Thoracic aorta (tissue), 2 donors: ENCODE data around the gene TET2. TPM values are rescaled to one million over a fixed set of nuclear protein-coding genes. Genes with fewer than 3 reads are reported as not detected.

Experiments
- ATAC-seq: fragments of 150-250 bp; one replicate; pipeline ENCODE4 v1.8.0; 2017; ENCODE audit warnings: low read depth; ENCODE audit not compliant: insufficient number of reproducible peaks, low FRiP score
- DNase-seq: peaks from one replicate; pipeline ENCODE4 v3.0.0-alpha.2; 2020; ENCODE audit warnings: low spot score
- H3K27ac ChIP-seq, 2 donors: fragments of 200-600 bp; sonication (generic); 1 replicate in 1 of 2; 2 replicates in 1 of 2; pipeline ENCODE4 v1.5.1; 2016; ENCODE audit warnings: mild to moderate bottlenecking in 2 of 2, moderate library complexity in 2 of 2
- H3K27me3 ChIP-seq: fragments of 200-600 bp; sonication (generic); replicated peaks from 2 replicates; pipeline ENCODE4 v1.6.0; 2016; ENCODE audit warnings: mild to moderate bottlenecking; ENCODE audit not compliant: insufficient read depth
- H3K36me3 ChIP-seq: fragments of 200-600 bp; sonication (generic); one replicate; pipeline ENCODE4 v1.5.1; 2016
- H3K4me1 ChIP-seq, 2 donors: fragments of 200-600 bp; sonication (generic); 1 replicate in 1 of 2; 2 replicates in 1 of 2; pipeline versions ENCODE4 v1.5.1 to v1.6.0; 2016; ENCODE audit warnings: low read depth in 2 of 2, mild to moderate bottlenecking in 1 of 2; ENCODE audit not compliant: control insufficient read depth in 1 of 2
- H3K4me3 ChIP-seq: fragments of 200-600 bp; sonication (generic); 2 replicates; pipeline ENCODE4 v1.5.1; 2016; ENCODE audit warnings: mild to moderate bottlenecking
- H3K9me3 ChIP-seq: fragments of 200-600 bp; sonication (generic); 2 replicates; pipeline ENCODE4 v1.5.1; 2016
- total RNA-seq, 2 donors: library from RNA; depleted of rRNA; stranded (reverse); fragments of >200 nt; gene quantifications; one replicate each; pipeline versions ENCODE4 v1.1.0 to v1.2.3, GENCODE V29; 2016
- TF ChIP-seq, protein P1 (sequence below): fragments of 200-600 bp; sonication (generic); IDR thresholded peaks from one replicate; pipeline ENCODE4 v1.5.1; 2019; ENCODE audit warnings: antibody characterized with exemption

Gene TET2
- total RNA-seq, 2 donors from 2014 or later, result 23.6 to 31.7 TPM

- no peak overlapping the region for H3K27ac ChIP-seq
- peaks cover 4% of the 10 kb centered on the region for H3K9me3 ChIP-seq
- H3K36me3 ChIP-seq, result peaks cover 20% of the 10 kb centered on the region
- DNase-seq (no peak), ATAC-seq (no peak)
- TF ChIP-seq, protein P1, sequence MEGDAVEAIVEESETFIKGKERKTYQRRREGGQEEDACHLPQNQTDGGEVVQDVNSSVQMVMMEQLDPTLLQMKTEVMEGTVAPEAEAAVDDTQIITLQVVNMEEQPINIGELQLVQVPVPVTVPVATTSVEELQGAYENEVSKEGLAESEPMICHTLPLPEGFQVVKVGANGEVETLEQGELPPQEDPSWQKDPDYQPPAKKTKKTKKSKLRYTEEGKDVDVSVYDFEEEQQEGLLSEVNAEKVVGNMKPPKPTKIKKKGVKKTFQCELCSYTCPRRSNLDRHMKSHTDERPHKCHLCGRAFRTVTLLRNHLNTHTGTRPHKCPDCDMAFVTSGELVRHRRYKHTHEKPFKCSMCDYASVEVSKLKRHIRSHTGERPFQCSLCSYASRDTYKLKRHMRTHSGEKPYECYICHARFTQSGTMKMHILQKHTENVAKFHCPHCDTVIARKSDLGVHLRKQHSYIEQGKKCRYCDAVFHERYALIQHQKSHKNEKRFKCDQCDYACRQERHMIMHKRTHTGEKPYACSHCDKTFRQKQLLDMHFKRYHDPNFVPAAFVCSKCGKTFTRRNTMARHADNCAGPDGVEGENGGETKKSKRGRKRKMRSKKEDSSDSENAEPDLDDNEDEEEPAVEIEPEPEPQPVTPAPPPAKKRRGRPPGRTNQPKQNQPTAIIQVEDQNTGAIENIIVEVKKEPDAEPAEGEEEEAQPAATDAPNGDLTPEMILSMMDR, result no peak
- H3K4me3 ChIP-seq, result no peak overlapping the region
- H3K27me3 ChIP-seq, result no peaks in the 10 kb centered on the region
- no peaks in the 10 kb centered on the region for H3K4me1 ChIP-seq
Observed at GRCh38 chr4:105257817-105258495, 111.3 kb downstream of the TET2 start.

- ATAC-seq (no peak), DNase-seq (no peak)
- Histone ChIP-seq H3K4me1 (no peaks in the 10 kb centered on the region), H3K27me3 (no peaks in the 10 kb centered on the region), H3K9me3 (no peaks in the 10 kb centered on the region), H3K4me3 (no peak overlapping the region), H3K36me3 (peaks cover 26% of the 10 kb centered on the region), H3K27ac (no peak overlapping the region)
- TF ChIP-seq, protein P1, result no peak
Observed at GRCh38 chr4:105265689-105266088, 119.0 kb downstream of the TET2 start.

DNA sequence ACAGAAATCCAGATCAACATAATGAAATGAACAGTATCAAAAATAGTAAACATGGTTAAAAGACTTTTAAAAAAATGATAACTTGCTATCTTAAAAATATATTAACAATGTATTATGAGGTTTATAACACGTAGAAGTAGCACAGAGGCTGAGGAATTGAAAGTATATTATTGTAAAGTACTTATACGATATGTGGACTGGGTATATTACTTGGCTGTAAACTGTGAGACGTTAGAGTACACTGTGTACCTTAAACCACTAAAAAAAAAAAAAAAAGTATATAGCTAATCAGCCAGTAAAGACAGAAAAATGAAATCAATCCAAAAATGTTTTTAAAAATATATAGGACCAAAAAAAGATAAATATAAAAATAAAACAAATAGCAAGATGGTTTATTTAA lies 120.6 kb downstream of the TET2 start:
- Histone ChIP-seq H3K36me3 (peaks cover 19% of the 10 kb centered on the region), H3K4me3 (no peak overlapping the region), H3K4me1 (no peaks in the 10 kb centered on the region), H3K27ac (no peak overlapping the region), H3K27me3 (no peaks in the 10 kb centered on the region), H3K9me3 (no peaks in the 10 kb centered on the region)
- DNase-seq, result no peak
- TF ChIP-seq, protein P1, result no peak
- no peak for ATAC-seq

- TF ChIP-seq, protein P1, result no peak
- ATAC-seq (no peak), DNase-seq (no peak)
- Histone ChIP-seq H3K4me3 (no peak overlapping the region), H3K4me1 (peaks cover 0 to 7% of the 10 kb centered on the region in 2 donors), H3K36me3 (peaks cover 23% of the 10 kb centered on the region), H3K9me3 (no peaks in the 10 kb centered on the region), H3K27ac (no peak overlapping the region), H3K27me3 (no peaks in the 10 kb centered on the region)
Observed at GRCh38 chr4:105272002-105272401, 125.3 kb downstream of the TET2 start.

DNA sequence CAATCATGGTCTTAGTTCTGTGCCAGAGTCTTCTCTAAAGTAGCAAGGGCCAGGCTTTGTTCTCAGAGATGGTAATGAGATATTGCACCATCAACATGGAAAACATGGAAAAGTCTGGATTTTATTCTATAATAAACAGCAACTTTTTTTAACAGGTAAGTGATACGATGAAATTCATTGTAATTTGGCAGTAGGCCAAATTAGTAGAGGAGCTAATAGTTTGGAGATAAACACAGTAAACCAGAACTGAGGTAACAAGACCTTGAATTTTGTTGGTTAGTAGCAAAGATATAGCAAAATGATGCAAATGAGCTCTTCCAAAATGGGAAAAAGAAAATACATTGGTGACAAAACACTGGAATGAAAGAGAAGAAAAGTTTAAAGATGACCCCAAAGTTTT lies 126.6 kb downstream of the TET2 start:
- no peak overlapping the region for H3K4me3 ChIP-seq
- TF ChIP-seq, protein P1, result no peak
- DNase-seq (no peak), ATAC-seq (no peak)
- H3K4me1 ChIP-seq, result peaks cover 0 to 7% of the 10 kb centered on the region in 2 donors
- H3K9me3 ChIP-seq, result no peaks in the 10 kb centered on the region
- no peak overlapping the region for H3K27ac ChIP-seq
- H3K36me3 ChIP-seq, result peaks cover 23% of the 10 kb centered on the region
- H3K27me3 ChIP-seq, result no peaks in the 10 kb centered on the region
